K562 (cell line): ENCODE data around the gene ORC2. TPM values are rescaled to one million over a fixed set of nuclear protein-coding genes. Genes with fewer than 3 reads are reported as not detected.
A peak's percentile ranks its signal among the peaks of the same experiment; 100 is the strongest.

Experiments used
- ATAC-seq: fragments of 200-7000 bp; cut with Tn5 transposase; 3 replicates; pipeline ENCODE4 v1.9.1; 2020; ENCODE audit warnings: moderate library complexity
- BruUV-seq: library from RNA; stranded (reverse); fragments of 400-500 nt; replicated peaks from 2 replicates; lab custom pipeline; 2021; lab: Mats Ljungman, UMichigan
- CTCF ChIA-PET: fragments of 300-600 bp; formaldehyde crosslinking; extraction: SDS; loops from one replicate; lab custom pipeline; 2021; ENCODE audit warnings: low intra/inter-chr PET ratio; lab: Yijun Ruan, JAX
- POLR2A ChIA-PET: fragments of 300-600, 350-650 bp; sonication (Branson Sonifier 250); formaldehyde crosslinking; extraction: SDS; loops from one replicate; lab custom pipeline; 2021; ENCODE audit warnings: antibody characterized with exemption, inconsistent platforms; lab: Yijun Ruan, JAX
- DNase-seq, 4 experiments: peaks; one replicate each; pipeline versions ENCODE4 v3.0.0 to v3.0.0-alpha.2; 2011 to 2018; ENCODE audit warnings: low spot score in 3 of 4, mixed read lengths in 3 of 4; ENCODE audit errors: extremely low read depth in 1 of 4
- FAIRE-seq: peaks from 2 replicates; lab custom pipeline; 2011; peaks lifted over from hg19 to GRCh38; lab: Jason Lieb, UNC
- H2AFZ ChIP-seq: 2 replicates; pipeline ENCODE4 v1.6.0; 2011; ENCODE audit warnings: low read depth, low read length, control low read depth, inconsistent platforms
- H3K27ac ChIP-seq: fragments of 200-600 bp; 3 replicates; pipeline ENCODE4 v1.8.0; 2011; ENCODE audit warnings: low read depth, mild to moderate bottlenecking, control low read depth, inconsistent platforms, low read length, moderate library complexity, mixed read lengths; ENCODE audit errors: extremely low read depth
- H3K27me3 ChIP-seq, 2 experiments: fragments of 300-600 bp in 1 of 2; 2 replicates in 1 of 2; 3 replicates in 1 of 2; pipeline versions ENCODE4 v1.6.0 to v1.8.0; 2011; ENCODE audit warnings: inconsistent platforms in 2 of 2, low read length in 2 of 2, mild to moderate bottlenecking in 1 of 2, mixed read lengths in 1 of 2, moderate library complexity in 1 of 2; ENCODE audit not compliant: control insufficient read depth in 2 of 2, insufficient read depth in 2 of 2
- H3K36me3 ChIP-seq: fragments of 300-600 bp; 3 replicates; pipeline ENCODE4 v1.8.0; 2011; ENCODE audit warnings: mild to moderate bottlenecking, low read length, inconsistent platforms; ENCODE audit not compliant: control insufficient read depth, insufficient read depth
- H3K4me1 ChIP-seq, 2 experiments: fragments of 200-600 bp in 1 of 2; replicated peaks in 1 of 2; 2 replicates in 1 of 2; 3 replicates in 1 of 2; pipeline versions ENCODE4 v1.5.1 to v1.8.0; 2011; ENCODE audit warnings: inconsistent platforms in 2 of 2, low read length in 2 of 2, mild to moderate bottlenecking in 1 of 2, mixed read lengths in 1 of 2, moderate library complexity in 1 of 2; ENCODE audit not compliant: control insufficient read depth in 2 of 2, insufficient read depth in 2 of 2
- H3K4me2 ChIP-seq: 2 replicates; pipeline ENCODE4 v1.6.1; 2011; ENCODE audit warnings: low read length, control low read depth, inconsistent platforms, mixed read lengths; ENCODE audit not compliant: insufficient read depth
- H3K4me3 ChIP-seq: fragments of 200-600 bp; sonication (generic), shearing (Covaris generic); 2 replicates; pipeline ENCODE4 v1.5.1; 2016; ENCODE audit warnings: control low read depth, inconsistent platforms
- H3K79me2 ChIP-seq: fragments of 200-600 bp; 3 replicates; pipeline ENCODE4 v1.8.0; 2011; ENCODE audit warnings: low read length, inconsistent platforms; ENCODE audit not compliant: control insufficient read depth, insufficient read depth
- H3K9ac ChIP-seq, 2 experiments: 2 replicates each; pipeline versions ENCODE4 v1.6.0 to v1.6.1; 2011; ENCODE audit warnings: low read depth in 2 of 2, low read length in 2 of 2, control low read depth in 1 of 2, inconsistent platforms in 1 of 2, mild to moderate bottlenecking in 1 of 2, mixed read lengths in 1 of 2; ENCODE audit not compliant: insufficient read depth in 1 of 2
- H3K9me1 ChIP-seq: one replicate; pipeline ENCODE4 v1.6.0; 2011; ENCODE audit warnings: inconsistent platforms, mild to moderate bottlenecking, low read length, moderate library complexity; ENCODE audit not compliant: control insufficient read depth, insufficient read depth
- H3K9me3 ChIP-seq: replicated peaks from 2 replicates; pipeline ENCODE4 v1.5.1; 2011; ENCODE audit warnings: low read depth, low read length, inconsistent platforms; ENCODE audit not compliant: control insufficient read depth, insufficient read depth
- H4K20me1 ChIP-seq: replicated peaks from 2 replicates; pipeline ENCODE4 v1.6.1; 2011; ENCODE audit warnings: low read length, inconsistent platforms, mixed read lengths; ENCODE audit not compliant: control insufficient read depth, insufficient read depth
- ASH1L ChIP-seq: fragments of 450-650 bp; IDR thresholded peaks from 2 replicates; pipeline ENCODE4 v1.6.1; 2018; ENCODE audit warnings: borderline replicate concordance, mild to moderate bottlenecking, low read depth; ENCODE audit not compliant: partially characterized antibody
- BRCA1 ChIP-seq, 2 experiments: fragments of 450-650 bp in 1 of 2; sonication (generic) in 1 of 2; formaldehyde crosslinking in 1 of 2; IDR thresholded peaks; 2 replicates each; pipeline versions ENCODE4 v1.5.0 to v1.6.1; 2017 to 2020; ENCODE audit warnings: mild to moderate bottlenecking in 1 of 2, missing genetic modification reagents in 1 of 2
- CEBPB ChIP-seq: fragments of 450-650 bp; IDR thresholded peaks from 2 replicates; pipeline ENCODE4 v1.6.1; 2016; ENCODE audit warnings: missing genetic modification characterization, missing compliant biosample characterization
- CEBPG ChIP-seq, 3 experiments: fragments of 200-800 bp in 1 of 3; sonication (Bioruptor generic) in 1 of 3; sonication (generic) in 1 of 3; formaldehyde crosslinking in 1 of 3; IDR thresholded peaks in 2 of 3; conservative IDR thresholded peaks in 1 of 3; 2 replicates each; pipeline versions ENCODE4 v1.6.1 to v1.8.0; 2016 to 2022; ENCODE audit warnings: missing compliant biosample characterization in 2 of 3, missing genetic modification characterization in 2 of 3, mild to moderate bottlenecking in 1 of 3, missing genetic modification reagents in 1 of 3
- FOXK2 ChIP-seq, 2 experiments: fragments of 450-650 bp; IDR thresholded peaks in 1 of 2; conservative IDR thresholded peaks in 1 of 2; 2 replicates each; pipeline ENCODE4 v1.6.1; 2016; ENCODE audit warnings: low read depth in 2 of 2, mild to moderate bottlenecking in 1 of 2
- GABPB2 ChIP-seq: fragments of 250-450 bp; sonication (Bioruptor Pico); conservative IDR thresholded peaks from 2 replicates; pipeline ENCODE4 v1.5.1; 2021; ENCODE audit warnings: mild to moderate bottlenecking
- IRF1 ChIP-seq: sonication (generic); formaldehyde crosslinking; IDR thresholded peaks from 2 replicates; pipeline ENCODE4 v1.8.0; 2022; ENCODE audit warnings: missing genetic modification reagents, mild to moderate bottlenecking, borderline replicate concordance
- LCOR ChIP-seq: sonication (generic); formaldehyde crosslinking; IDR thresholded peaks from 2 replicates; pipeline ENCODE4 v1.8.0; 2022; ENCODE audit warnings: mild to moderate bottlenecking, missing genetic modification reagents
- MAFG ChIP-seq: fragments of 450-650 bp; conservative IDR thresholded peaks from 2 replicates; pipeline ENCODE4 v1.6.1; 2016; ENCODE audit warnings: missing genetic modification characterization, missing compliant biosample characterization
- NFIC ChIP-seq: fragments of 450-650 bp; IDR thresholded peaks from 2 replicates; pipeline ENCODE4 v1.6.1; 2017; ENCODE audit warnings: mild to moderate bottlenecking, inconsistent platforms
- SFPQ ChIP-seq: fragments of 200-400 bp; formaldehyde crosslinking; IDR thresholded peaks from 2 replicates; pipeline ENCODE4 v1.6.1; 2017; ENCODE audit warnings: mild to moderate bottlenecking, low read depth, low read length, moderate library complexity
- ZBTB26 ChIP-seq: fragments of 450-650 bp; formaldehyde crosslinking; IDR thresholded peaks from 2 replicates; pipeline ENCODE4 v1.4.0; 2022; ENCODE audit warnings: missing genetic modification characterization
- ZC3H11A ChIP-seq: IDR thresholded peaks from 2 replicates; pipeline ENCODE4 v1.6.1; 2012; ENCODE audit warnings: low read depth, low read length, improper control_type of control experiment
- ZFP30 ChIP-seq: fragments of 250-450 bp; sonication (Bioruptor Pico); IDR thresholded peaks from 2 replicates; pipeline ENCODE4 v1.8.0; 2022; ENCODE audit warnings: moderate library complexity, mild to moderate bottlenecking, inconsistent platforms, borderline replicate concordance
- ZNF124 ChIP-seq: sonication (generic); formaldehyde crosslinking; IDR thresholded peaks from 2 replicates; pipeline ENCODE4 v1.8.1; 2022; ENCODE audit warnings: missing genetic modification reagents
- ZNF584 ChIP-seq: fragments of 200-800 bp; sonication (Bioruptor generic); IDR thresholded peaks from 2 replicates; pipeline ENCODE4 v1.6.1; 2016; ENCODE audit warnings: low read depth, mild to moderate bottlenecking, missing genetic modification characterization, missing compliant biosample characterization
- ZNF699 ChIP-seq: fragments of 250-450 bp; sonication (Bioruptor Pico); IDR thresholded peaks from 2 replicates; pipeline ENCODE4 v1.8.0; 2021; ENCODE audit warnings: mild to moderate bottlenecking, moderate library complexity; ENCODE audit not compliant: insufficient replicate concordance
- in situ Hi-C: fragments of 300-500 bp; cut with MboI; formaldehyde crosslinking; loops from 4 replicates; pipeline ENCODE4 v1.15.0; 2018; ENCODE audit warnings: inconsistent platforms, mixed read lengths
- intact Hi-C: fragments of 100-400 bp; cut with micrococcal nuclease; formaldehyde crosslinking; loops from 2 replicates; pipeline ENCODE4 v1.14.2; 2022
- polyA plus RNA-seq, 8 experiments: library from polyadenylated mRNA; depleted of rRNA in 4 of 8; stranded (reverse) in 5 of 8; unstranded in 3 of 8; fragments of >200 nt; fragmentation: Nextera tagmentation in 2 of 8; fragmentation: Illumina TruSeq in 1 of 8; extraction: Ambion mirVana in 2 of 8; extraction: Trizol in 1 of 8; gene quantifications; 2 replicates each; pipeline versions ENCODE4 v1.2.1 to v1.2.3, GENCODE V29; 2011 to 2014; ENCODE audit warnings: inconsistent platforms in 1 of 8, missing spikeins in 1 of 8
- total RNA-seq, 7 experiments: library from RNA; depleted of rRNA in 6 of 7; stranded (reverse); fragments of >200 nt in 6 of 7; fragmentation: Illumina TruSeq in 2 of 7; extraction: Trizol in 2 of 7; gene quantifications; 2 replicates each; pipeline versions ENCODE4 v1.2.1 to v1.2.3, GENCODE V29; 2011 to 2021; ENCODE audit warnings: low replicate concordance in 1 of 7

Gene ORC2
- total and polyA plus RNA-seq, 9 of the 15 experiments (the other 6 are each of a cell fraction or from before 2014, with no cell fraction given), result 5.6 to 41.1 (median 19.0) TPM

GRCh38 chr2:200976710-200977109 lies 13.2 kb upstream of the ORC2 start:
- no peak for FAIRE-seq
- H3K79me2 ChIP-seq, result no peaks in the 10 kb centered on the region

More at GRCh38 chr2:200976710-200977109, 13.2 kb upstream of the ORC2 start:
- Histone ChIP-seq H3K9me3 (no peaks in the 10 kb centered on the region), H3K9me1 (no peaks in the 10 kb centered on the region), H3K4me3 (no peak overlapping the region), H4K20me1 (no peaks in the 10 kb centered on the region), H3K36me3 (peaks cover 39% of the 10 kb centered on the region), H3K27ac (no peak overlapping the region), H3K27me3 (no peaks in the 10 kb centered on the region), H3K4me2 (no peak overlapping the region), H3K9ac (no peak overlapping the region), H3K4me1 (no peaks in the 10 kb centered on the region), H2AFZ (no peak overlapping the region)
- CTCF ChIA-PET, result no interaction called here
- TF ChIP-seq ZNF584 (CRISPR knock-in tag) (no peak), CEBPB (tag) (peak; percentile 47), MAFG (no peak), ZNF124 (no peak), ZFP30 (CRISPR knock-in tag) (no peak), SFPQ (no peak), FOXK2 (conservative IDR thresholded peaks at IDR 0.05 in 1 of 2, IDR thresholded peaks at IDR 0.05 in 1 of 2; ENCODE audit: low read depth in 2 of 2) (no peak), NFIC (no peak), ASH1L (no peak), LCOR (CRISPR knock-in tag) (no peak), CEBPG (CRISPR knock-in tag; IDR thresholded peaks at IDR 0.05) (no peak), CEBPG (tag; conservative IDR thresholded peaks at IDR 0.05 in 1 of 2, IDR thresholded peaks at IDR 0.05 in 1 of 2) (peak; percentile 11 to 46; a peak in 1 of 4 replicates), ZC3H11A (no peak), ZNF699 (CRISPR knock-in tag) (no peak), GABPB2 (CRISPR knock-in tag) (no peak), BRCA1 (IDR thresholded peaks at IDR 0.05) (no peak), BRCA1 (CRISPR knock-in tag; IDR thresholded peaks at IDR 0.05) (no peak), ZBTB26 (no peak), IRF1 (CRISPR knock-in tag) (no peak)
- DNase-seq, result no peak
- in situ Hi-C loops (no loop called here), intact Hi-C loops (no loop called here)
- ATAC-seq, result no peak
- POLR2A ChIA-PET, result interaction anchor here (4.8 kb wide), 1 partner anchor 12 kb away, joined by 24 read pairs; the partner anchor contains the start of gene ORC2
- no TSS peak for BruUV-seq
